GM10266 (cell line): ENCODE data around the gene TRIO.

Experiments
- DNase-seq: peaks from one replicate; pipeline ENCODE4 v3.0.0; 2012; ENCODE audit errors: extremely low spot score
- CTCF ChIP-seq: IDR thresholded peaks from 2 replicates; pipeline ENCODE4 v1.5.1; 2012; ENCODE audit warnings: mild to moderate bottlenecking, low read depth; ENCODE audit not compliant: control insufficient read depth, insufficient read depth; ENCODE audit errors: missing control alignments

TRIO gene

DNA sequence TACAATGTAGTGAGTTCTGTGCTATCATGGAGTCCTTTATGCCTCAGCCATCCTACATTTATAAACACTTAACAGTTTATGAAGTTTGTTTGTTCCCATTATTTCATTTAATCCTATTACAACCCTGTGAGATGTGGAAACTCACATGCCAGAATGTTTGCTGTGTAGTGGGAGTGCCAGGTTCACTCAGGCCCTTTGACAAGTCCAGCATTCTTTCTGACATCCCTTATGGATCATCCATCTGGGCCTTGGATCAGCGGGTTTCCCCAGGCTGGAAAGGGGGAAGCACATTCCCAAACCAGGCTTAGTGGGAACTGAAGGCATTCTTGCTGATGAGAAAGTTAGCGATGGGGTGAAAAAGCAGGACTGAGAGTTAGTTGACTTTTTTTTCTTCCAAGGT is 310.3 kb downstream of the TRIO start:
- TF ChIP-seq CTCF: no peak
- DNase-seq: no peak

DNA sequence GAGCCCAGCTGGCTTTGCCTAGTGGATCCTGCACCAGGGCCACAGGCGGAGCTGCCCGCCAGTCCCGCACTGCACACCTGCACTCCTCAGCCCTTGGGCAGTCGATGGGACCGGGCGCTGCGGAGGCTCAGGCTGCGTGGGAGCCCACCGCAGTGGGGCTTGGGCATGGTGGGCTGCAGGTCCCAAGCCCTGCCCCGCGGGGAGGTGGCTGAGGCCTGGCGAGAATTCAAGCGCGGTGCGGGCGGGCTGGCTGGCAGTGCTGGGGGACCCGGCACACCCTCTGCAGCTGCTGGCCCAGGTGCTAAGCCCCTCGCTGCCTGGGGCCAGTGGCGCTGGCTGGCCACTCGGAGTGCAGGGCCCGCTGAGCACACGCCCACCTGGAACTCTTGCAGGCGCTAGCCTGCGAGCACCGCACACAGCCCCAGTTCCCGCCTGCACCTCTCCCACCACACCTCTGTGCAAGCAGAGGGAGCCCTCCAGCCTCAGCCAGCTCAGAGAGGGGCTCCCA is 312.7 kb downstream of the TRIO start:
- DNase-seq: no peak

GRCh38 chr5:14457476-14457875 is 314.3 kb downstream of the TRIO start:
- DNase-seq: no peak
- TF ChIP-seq CTCF: no peak

More for the DNA sequence above, 312.7 kb downstream of the TRIO start:
- no peak for TF ChIP-seq CTCF

- no peak for DNase-seq
- no peak for TF ChIP-seq CTCF
Measured at GRCh38 chr5:14458414-14458813, 315.3 kb downstream of the TRIO start.

- TF ChIP-seq CTCF: no peak
- no peak for DNase-seq
Measured at GRCh38 chr5:14460844-14461398, 317.8 kb downstream of the TRIO start.

GRCh38 chr5:14462681-14463080 is 319.5 kb downstream of the TRIO start:
- no peak for DNase-seq
- TF ChIP-seq CTCF: no peak

- no peak for DNase-seq
Measured at GRCh38 chr5:14463629-14464028, 320.5 kb downstream of the TRIO start.

More at GRCh38 chr5:14463629-14464028, 320.5 kb downstream of the TRIO start:
- no peak for TF ChIP-seq CTCF
